SH-SY5Y (cell line): ENCODE measurements around the gene SEMA6B.

Experiments
- GATA2 ChIP-seq: IDR thresholded peaks from 2 replicates; pipeline ENCODE4 v1.6.1; 2011; ENCODE audit warnings: mild to moderate bottlenecking, low read depth, low read length
- GATA3 ChIP-seq: IDR thresholded peaks from 2 replicates; pipeline ENCODE4 v1.6.1; 2011; ENCODE audit warnings: low read depth, mild to moderate bottlenecking, low read length, moderate library complexity

DNA sequence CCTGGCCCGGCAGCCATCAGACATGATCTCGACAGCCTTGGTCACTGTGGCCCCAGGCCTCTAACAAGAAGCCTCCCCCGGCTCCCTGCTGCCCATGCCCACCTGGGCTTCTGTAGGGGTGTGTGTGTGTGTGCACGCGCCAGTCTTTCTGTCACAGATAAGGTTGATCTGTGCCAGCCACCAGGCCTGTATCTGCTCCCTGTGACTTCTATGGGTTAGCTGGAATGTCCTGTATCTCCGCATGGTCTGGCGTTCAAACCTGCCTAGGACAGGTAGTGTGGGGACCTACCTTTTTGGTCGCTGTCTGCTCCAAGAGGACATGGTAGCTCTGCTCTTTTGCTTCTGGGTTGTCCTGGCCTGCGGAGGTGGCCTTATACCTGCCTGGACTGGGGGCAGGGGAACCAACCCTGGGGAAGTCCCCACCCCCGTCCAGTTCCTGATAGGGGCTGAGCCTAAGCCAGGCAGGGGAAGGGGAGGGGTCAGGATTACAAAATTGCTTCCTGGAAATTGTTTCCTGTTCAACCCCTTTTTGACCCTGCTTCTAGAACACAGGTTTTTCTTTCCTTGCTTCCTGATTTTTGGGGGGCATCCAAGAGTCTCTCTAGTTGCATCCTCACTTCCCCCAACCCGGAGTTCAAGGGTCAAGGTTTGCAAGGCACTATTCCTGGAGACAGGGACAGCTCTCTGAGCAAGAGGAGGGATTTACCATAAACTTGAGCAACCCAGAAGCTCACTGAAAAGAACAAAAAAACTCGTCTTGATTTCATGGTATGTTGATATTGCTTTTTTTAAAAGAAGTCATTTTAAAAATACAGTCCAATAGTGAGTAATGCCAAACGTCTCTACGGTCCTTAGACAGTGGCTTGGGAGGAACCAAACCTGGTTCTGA is 19.5 kb downstream of the SEMA6B start, which contains the start of gene LRG1:
- no peak for TF ChIP-seq GATA2
- TF ChIP-seq GATA3 = no peak
